Spinal cord (tissue), 10 donors: ENCODE results near the gene C2. TPM values are rescaled to one million over a fixed set of nuclear protein-coding genes. Genes with fewer than 3 reads are reported as not detected.
"Not testable (repeated sequence)": the region's sequence is repeated elsewhere in the genome, so short reads cannot be mapped to it uniquely, and the experiment has no call there.

Source experiments
- DNase-seq, 6 donors: peaks; one replicate each; pipeline versions ENCODE4 v3.0.0 to v3.0.0-alpha.2; 2013 to 2015; ENCODE audit warnings: low spot score in 6 of 6, low read depth in 4 of 6
- H3K27ac ChIP-seq: one replicate; pipeline ENCODE4 v1.5.1; 2013; ENCODE audit warnings: low read depth, low read length, control low read depth
- H3K27me3 ChIP-seq: one replicate; pipeline ENCODE4 v1.6.1; 2013; ENCODE audit warnings: low read length; ENCODE audit not compliant: control insufficient read depth, insufficient read depth
- H3K36me3 ChIP-seq: one replicate; pipeline ENCODE4 v1.6.1; 2013; ENCODE audit warnings: low read length; ENCODE audit not compliant: control insufficient read depth, insufficient read depth
- H3K4me1 ChIP-seq: one replicate; pipeline ENCODE4 v1.6.1; 2013; ENCODE audit warnings: low read length; ENCODE audit not compliant: control insufficient read depth, insufficient read depth
- H3K4me3 ChIP-seq: one replicate; pipeline ENCODE4 v1.5.1; 2013; ENCODE audit warnings: low read depth, low read length, control low read depth
- H3K9me3 ChIP-seq: one replicate; pipeline ENCODE4 v1.6.1; 2013; ENCODE audit warnings: low read length; ENCODE audit not compliant: control insufficient read depth, insufficient read depth
- WGBS: methylation state at CpG from one replicate; pipeline ENCODE4 v1.1.5; 2013; ENCODE audit warnings: missing lambda C conversion rate; ENCODE audit not compliant: insufficient coverage; 5-methylcytosine and 5-hydroxymethylcytosine counted together
- polyA plus RNA-seq, 2 donors: library from polyadenylated mRNA; unstranded; fragments of 120-200 nt; gene quantifications; one replicate each; pipeline ENCODE4 v1.2.1, GENCODE V29; 2013; ENCODE audit not compliant: insufficient read length in 2 of 2
- total RNA-seq, 2 donors: library from RNA; depleted of rRNA in 1 of 2; stranded (reverse); fragments of 120-200 nt in 1 of 2; fragments of >200 nt in 1 of 2; gene quantifications; one replicate each; pipeline versions ENCODE4 v1.2.3 to v1.2.4, GENCODE V29; 2013 to 2014
- donor health status: healthy.

The C2 gene
- total and polyA plus RNA-seq, 4 donors, result 8.4 to 23.1 (median 12.8) TPM

DNA sequence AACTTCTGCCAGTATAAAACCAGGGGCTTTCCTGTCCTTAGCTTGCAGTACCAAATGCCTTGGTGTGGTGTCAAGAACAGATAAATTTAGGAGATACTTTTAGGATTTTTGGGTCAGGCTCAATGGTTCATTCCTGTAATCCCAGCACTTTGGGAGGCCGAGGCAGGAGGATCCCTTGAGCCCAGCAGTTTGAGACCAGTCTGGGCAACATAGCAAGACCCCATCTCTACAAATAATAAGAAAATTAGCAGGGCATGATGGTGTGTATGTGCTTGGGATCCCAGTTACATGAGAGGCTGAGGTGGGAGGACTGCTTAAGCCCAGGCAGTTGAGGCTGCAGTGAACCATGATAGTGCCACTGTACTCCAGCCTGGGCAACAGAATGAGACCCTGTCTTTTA, 22.5 kb upstream of the C2 start:
- no peaks in the 10 kb centered on the region for H3K9me3 ChIP-seq
- WGBS, result no CpG with 5 or more reads among the region's 1 CpG
- no peak overlapping the region for H3K4me3 ChIP-seq
- no peak overlapping the region for H3K27ac ChIP-seq
- H3K36me3 ChIP-seq, result peaks cover 10% of the 10 kb centered on the region
- H3K4me1 ChIP-seq, result peaks cover 19% of the 10 kb centered on the region
- H3K27me3 ChIP-seq, result no peaks in the 10 kb centered on the region
- DNase-seq, result no peak

DNA sequence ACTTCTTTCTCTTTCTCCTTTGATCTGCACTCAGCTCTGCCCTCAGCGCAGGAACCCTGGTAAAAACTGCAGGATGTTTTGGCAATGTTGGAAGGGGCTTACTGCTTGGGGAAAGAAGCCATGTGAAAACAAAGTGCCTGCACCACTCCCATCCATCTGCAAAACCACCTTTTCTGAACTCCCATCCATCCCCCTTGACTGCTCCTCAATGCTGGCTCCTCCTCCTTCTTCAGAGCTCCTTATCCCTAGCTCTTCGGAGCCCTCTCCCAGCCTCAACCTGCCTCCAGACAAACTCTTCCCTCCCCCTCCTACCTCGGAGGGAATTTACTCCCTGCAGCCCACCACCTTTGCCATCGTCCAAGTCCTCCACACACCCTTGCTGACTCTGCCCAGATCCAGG, 21.4 kb upstream of the C2 start:
- Histone ChIP-seq H3K4me1 (peaks cover 10% of the 10 kb centered on the region), H3K27ac (no peak overlapping the region), H3K4me3 (no peak overlapping the region), H3K9me3 (no peaks in the 10 kb centered on the region), H3K27me3 (no peaks in the 10 kb centered on the region), H3K36me3 (peaks cover 1% of the 10 kb centered on the region)
- DNase-seq, result no peak
- WGBS, result 13% methylated on average over 3 of the region's 4 CpGs

DNA sequence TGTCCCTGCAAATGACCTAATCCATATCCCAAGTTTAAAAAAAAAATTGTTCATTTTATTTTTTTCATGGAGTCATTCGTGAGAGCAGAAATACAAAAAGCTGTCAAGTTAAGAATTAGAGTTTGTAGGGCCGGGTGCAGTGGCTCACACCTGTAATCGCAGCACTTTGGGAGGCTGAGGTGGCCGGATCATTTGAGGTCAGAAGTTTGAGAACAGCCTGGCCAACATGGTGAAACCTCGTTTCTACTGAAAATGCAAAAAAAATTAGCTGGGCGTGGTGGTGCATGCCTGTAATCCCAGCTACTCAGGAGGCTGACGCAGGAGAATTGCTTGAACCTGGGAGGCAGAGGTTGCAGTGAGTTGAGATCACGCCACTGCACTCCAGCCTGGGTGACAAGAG, 20.8 kb upstream of the C2 start:
- not testable (repeated sequence) for H3K9me3 ChIP-seq, H3K36me3 ChIP-seq, H3K27me3 ChIP-seq, H3K4me1 ChIP-seq, H3K27ac ChIP-seq, DNase-seq, H3K4me3 ChIP-seq
- WGBS, result 80% methylated on average over 6 of the region's 8 CpGs

DNA sequence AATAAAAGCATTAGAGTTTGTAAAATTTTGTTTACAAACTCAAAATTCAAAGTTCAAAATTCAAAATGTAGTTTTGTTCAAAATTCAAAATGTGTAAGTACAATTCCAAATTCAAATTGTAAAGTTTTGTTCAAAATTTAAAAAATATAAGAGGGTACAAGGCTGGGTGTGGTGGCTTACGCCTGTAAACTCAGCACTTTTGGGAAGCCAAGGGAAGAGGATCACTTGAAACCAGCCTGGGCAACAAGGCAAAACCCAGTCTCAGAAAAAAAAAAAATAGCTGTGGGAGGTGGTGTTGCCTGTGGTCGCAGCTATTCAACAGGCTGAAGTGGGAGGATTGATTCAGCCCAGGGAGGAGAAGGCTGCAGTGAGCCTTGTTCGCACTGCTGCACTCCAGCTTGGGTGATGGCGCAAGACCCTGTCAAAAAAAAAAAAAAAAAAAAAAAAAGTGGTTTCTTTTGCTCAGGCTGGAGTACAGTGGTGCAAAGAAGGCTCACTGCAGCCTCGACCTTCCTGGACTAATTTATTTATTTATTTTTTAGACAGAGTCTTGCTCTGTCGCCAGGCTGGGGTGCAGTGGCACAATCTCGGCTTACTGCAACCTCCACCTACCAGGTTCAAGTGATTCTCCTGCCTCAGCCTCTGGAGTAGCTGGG, 20.2 kb upstream of the C2 start:
- no peaks in the 10 kb centered on the region for H3K36me3 ChIP-seq
- peaks cover 6% of the 10 kb centered on the region for H3K4me1 ChIP-seq
- no peak overlapping the region for H3K4me3 ChIP-seq
- no peaks in the 10 kb centered on the region for H3K9me3 ChIP-seq
- WGBS, result 47% methylated on average over 3 of the region's 7 CpGs
- no peak overlapping the region for H3K27ac ChIP-seq
- no peaks in the 10 kb centered on the region for H3K27me3 ChIP-seq
- DNase-seq, result no peak

DNA sequence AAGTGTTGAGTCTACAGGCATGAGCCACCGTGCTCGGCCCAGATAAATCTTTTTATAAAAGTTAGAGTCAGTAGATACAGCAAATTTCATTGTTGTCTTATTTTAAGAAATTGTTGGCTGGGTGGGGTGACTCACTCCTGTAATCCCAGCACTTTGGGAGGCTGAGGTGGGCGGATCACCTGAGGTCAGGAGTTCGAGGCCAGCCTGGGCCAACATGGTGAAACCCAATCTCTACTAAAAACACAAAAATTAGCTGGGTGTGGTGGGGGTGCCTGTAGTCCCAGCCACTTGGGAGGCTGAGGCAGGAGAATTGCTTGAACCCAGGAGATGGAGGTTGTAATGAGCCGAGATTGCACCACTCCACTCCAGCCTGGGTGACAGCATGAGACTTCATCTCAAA, 19.3 kb upstream of the C2 start:
- no CpG with 5 or more reads among the region's 5 CpGs for WGBS
- not testable (repeated sequence) for H3K4me1 ChIP-seq, H3K4me3 ChIP-seq, H3K27me3 ChIP-seq, H3K9me3 ChIP-seq, H3K27ac ChIP-seq, H3K36me3 ChIP-seq, DNase-seq

DNA sequence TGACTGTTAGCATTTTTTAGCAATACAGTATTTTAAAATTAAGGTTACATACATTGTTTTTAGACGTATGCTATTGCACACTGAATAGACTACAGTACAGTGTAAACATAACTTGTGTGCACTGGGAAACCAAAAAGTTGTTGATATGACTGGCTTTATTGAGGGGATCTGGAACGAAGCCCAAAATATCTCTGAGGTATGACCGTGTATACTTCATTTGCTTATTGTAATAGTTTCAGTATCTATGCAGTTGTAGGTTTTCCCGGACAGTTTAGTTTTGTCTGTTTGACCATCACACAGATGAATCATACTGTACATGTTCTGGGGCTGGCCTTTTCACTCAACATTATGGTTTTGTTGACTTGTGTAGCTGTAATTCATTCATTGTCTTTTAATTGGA, 18.7 kb upstream of the C2 start:
- Histone ChIP-seq H3K4me3 (no peak overlapping the region), H3K27ac (no peak overlapping the region), H3K36me3 (no peaks in the 10 kb centered on the region), H3K4me1 (no peaks in the 10 kb centered on the region), H3K27me3 (no peaks in the 10 kb centered on the region), H3K9me3 (no peaks in the 10 kb centered on the region)
- 100% methylated on average over 2 of the region's 4 CpGs for WGBS
- no peak for DNase-seq

DNA sequence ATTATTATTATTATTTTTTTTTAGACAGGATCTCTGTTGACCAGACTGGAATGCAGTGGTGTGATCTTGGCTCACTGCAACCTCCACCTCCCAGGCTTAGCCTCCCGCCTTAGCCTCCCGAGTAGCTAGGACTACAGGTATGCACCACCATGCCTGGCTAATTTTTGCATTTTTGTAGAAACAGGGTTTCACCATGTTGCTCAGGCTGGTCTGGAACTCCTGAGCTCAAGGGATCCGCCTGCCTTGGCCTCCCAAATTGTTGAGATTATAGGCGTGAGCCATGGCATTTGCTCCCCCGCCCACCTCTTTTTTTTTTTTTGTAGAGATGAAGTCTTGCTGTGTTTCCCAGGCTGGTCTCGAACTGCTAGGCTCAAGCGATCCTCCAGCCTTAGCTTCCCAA, 18.2 kb upstream of the C2 start:
- DNase-seq, result not testable (repeated sequence)
- WGBS, result 84% methylated on average over 6 of the region's 7 CpGs

DNA sequence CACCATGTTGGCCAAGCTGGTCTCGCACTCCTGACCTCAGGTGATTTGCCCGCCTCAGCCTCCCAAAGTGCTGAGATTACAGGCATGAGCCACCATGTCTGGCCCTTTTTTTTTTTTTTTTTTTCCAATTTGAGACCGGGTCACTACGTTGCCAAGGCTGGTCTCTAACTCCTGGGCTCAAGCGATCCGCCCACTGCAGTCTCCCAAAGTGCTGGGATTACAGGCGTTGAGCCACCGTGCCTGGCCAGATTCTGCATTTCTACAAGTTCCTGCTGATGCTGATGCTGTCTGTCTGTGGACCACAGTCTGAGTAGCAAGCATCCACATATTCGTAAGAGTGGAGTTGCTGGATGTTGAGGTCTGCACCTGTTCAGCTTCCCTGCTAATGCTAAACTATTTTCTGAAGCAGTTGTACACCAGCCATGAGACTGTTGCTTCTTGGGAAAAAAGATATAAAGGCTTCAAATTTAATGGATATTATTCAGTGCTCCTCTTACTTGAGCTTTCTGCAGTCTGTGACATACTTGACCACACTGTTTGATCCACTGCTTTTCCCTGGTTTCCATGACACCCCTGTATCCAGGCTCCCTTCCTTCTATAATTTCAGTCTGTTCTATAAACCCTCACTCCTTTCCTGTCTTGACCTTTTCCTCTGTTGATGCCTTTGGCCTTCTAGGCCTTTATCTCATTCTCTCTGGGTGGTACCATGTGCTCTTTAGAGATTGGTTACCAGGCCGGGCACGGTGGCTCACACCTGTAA, 15.5 kb upstream of the C2 start:
- H3K27ac ChIP-seq, result no peak overlapping the region

More for the DNA sequence above, 18.2 kb upstream of the C2 start:
- H3K27ac ChIP-seq, H3K4me1 ChIP-seq, H3K9me3 ChIP-seq, H3K36me3 ChIP-seq, H3K4me3 ChIP-seq, H3K27me3 ChIP-seq: not testable (repeated sequence)

DNA sequence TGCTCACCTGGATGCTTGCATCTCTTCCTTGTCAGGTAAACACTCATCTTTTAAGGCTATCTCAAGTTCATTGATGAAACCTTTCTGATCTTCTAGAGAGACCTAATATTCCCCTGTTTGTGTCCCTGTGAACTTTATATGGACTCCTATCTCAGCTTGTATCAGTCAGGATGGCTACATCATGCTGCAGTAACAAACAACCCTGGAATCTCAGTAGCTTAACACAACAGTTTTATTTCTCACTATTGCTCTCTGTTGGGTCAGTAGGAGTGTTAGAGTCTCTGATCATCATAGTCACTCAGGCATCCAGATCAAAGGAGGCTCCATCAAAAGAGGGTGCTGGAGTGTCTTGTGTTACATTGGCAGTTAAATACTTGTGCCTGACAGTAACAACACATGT, 12.2 kb upstream of the C2 start:
- Histone ChIP-seq H3K4me3 (no peak overlapping the region), H3K9me3 (no peaks in the 10 kb centered on the region), H3K36me3 (no peaks in the 10 kb centered on the region), H3K27me3 (no peaks in the 10 kb centered on the region), H3K4me1 (no peaks in the 10 kb centered on the region), H3K27ac (no peak overlapping the region)
- DNase-seq, result no peak

More for the DNA sequence above, 15.5 kb upstream of the C2 start:
- Histone ChIP-seq H3K36me3 (no peaks in the 10 kb centered on the region), H3K4me3 (no peak overlapping the region), H3K9me3 (no peaks in the 10 kb centered on the region), H3K27me3 (no peaks in the 10 kb centered on the region), H3K4me1 (no peaks in the 10 kb centered on the region)
- 76% methylated on average over 11 of the region's 11 CpGs for WGBS
- no peak for DNase-seq

DNA sequence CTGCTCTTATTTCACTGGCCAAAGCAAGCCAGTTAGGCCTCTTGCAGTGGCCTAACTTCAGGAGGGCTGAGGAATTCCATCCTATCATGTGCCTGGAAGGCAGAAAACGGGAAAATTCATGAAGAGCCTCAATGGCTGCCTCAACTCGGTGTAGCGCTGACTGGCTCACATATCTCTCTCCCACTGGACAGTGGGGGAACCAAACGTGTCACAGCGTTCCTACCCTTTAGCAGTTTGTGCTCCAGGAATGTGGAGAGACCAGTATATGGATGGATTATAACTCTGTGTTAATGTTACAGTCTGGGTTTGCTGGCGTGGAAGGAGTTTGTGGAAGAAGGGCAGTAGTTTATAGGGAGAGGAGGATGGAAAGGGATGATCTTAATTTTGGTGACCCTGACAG, 11.8 kb upstream of the C2 start:
- no peak overlapping the region for H3K4me3 ChIP-seq
- DNase-seq, result no peak
- no peak overlapping the region for H3K27ac ChIP-seq
- H3K36me3 ChIP-seq, result no peaks in the 10 kb centered on the region
- H3K4me1 ChIP-seq, result no peaks in the 10 kb centered on the region
- H3K9me3 ChIP-seq, result no peaks in the 10 kb centered on the region
- no peaks in the 10 kb centered on the region for H3K27me3 ChIP-seq
- 78% methylated on average over 5 of the region's 6 CpGs for WGBS
